GM21528 (cell line): ENCODE data around the gene WIPI1.
"Not testable (repeated sequence)": the region's sequence is repeated elsewhere in the genome, so short reads cannot be mapped to it uniquely, and the experiment has no call there.

Source experiments
- ATAC-seq: cut with Tn5 transposase; IDR thresholded peaks from one replicate; pipeline ENCODE4 v1.9.1; 2021; ENCODE audit warnings: mild to moderate bottlenecking, moderate library complexity; ENCODE audit not compliant: unreplicated experiment, low FRiP score

WIPI1 gene, protein sequence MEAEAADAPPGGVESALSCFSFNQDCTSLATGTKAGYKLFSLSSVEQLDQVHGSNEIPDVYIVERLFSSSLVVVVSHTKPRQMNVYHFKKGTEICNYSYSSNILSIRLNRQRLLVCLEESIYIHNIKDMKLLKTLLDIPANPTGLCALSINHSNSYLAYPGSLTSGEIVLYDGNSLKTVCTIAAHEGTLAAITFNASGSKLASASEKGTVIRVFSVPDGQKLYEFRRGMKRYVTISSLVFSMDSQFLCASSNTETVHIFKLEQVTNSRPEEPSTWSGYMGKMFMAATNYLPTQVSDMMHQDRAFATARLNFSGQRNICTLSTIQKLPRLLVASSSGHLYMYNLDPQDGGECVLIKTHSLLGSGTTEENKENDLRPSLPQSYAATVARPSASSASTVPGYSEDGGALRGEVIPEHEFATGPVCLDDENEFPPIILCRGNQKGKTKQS

DNA sequence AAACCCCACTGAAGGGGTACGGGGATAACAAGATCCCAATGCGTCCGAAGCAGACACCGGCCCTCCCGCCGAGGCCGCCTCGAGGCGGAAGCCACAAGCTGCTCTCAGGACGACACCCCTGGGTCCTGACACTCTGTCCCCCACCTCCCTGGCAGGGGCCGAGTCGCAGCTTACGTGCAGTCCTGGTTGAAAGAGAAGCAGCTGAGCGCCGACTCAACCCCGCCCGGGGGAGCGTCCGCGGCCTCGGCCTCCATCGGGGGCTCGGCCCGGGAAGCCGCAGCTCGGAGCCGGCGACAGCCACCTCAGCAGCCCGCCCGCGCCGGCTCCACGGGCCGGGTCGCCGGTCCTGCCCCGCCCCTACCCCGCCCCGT, at the start of gene WIPI1:
WIPI1 (minus strand) TSS at position 329 of the 371 bp plus-strand sequence; CDS start at position 254, 75 bp downstream.
- peak; percentile 38 for ATAC-seq

DNA sequence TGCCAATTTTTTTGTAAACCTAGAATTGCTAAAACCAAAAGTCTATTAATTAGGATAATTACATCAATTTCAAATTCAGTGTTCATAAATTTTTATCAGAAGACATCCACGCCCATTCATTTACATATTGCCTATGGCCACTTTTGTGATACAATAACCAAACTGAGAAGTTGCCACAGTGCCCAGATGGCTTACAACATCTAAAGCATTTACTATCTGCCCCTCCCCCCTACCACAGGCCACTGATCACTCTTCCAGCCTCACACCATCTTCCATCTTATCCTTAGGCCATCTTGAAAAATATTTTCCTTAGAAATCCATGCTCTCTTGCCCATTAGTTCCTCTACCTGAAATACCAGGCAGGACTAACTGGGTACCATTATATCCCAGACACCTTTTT, 48.7 kb upstream of the WIPI1 start:
- ATAC-seq: no peak

DNA sequence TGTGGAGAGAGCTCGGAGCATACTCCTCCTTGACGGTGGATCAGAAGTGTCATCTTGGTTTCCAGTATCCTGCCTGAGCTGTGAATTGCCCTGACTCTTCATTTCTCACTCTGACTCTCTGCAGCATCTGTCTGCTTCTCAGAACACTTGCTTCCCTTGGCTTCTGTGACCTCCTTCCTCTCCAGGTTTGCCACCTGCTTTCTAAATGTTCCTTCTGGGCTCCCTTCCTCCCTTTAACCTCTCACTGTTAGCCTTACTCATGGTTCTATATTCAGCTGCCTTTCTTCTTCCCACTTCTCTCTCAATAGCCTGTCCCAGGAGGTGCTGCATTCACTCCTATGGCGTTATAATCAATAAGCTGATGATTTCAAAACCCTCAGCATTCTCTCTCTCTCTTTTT, 43.8 kb upstream of the WIPI1 start:
- ATAC-seq: no peak

DNA sequence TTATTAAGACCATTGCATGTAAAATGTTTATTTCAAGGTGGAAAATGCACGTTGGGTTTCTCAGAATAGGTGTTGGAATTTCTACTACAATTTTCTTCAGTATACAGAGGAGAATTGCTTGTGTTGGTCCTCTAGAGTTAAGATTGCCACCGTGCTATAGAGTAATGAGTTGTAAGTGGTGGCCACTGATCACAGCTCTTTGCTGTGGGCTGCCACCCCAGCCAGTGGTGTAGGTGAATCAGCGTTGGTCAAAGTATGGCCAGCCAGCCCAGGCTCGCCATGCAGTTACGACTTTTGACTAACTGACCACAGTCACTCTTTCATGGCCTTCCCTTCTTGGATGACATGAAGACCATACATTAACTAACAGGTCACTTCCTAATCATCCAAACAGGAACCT, 42.3 kb upstream of the WIPI1 start:
- ATAC-seq: no peak

DNA sequence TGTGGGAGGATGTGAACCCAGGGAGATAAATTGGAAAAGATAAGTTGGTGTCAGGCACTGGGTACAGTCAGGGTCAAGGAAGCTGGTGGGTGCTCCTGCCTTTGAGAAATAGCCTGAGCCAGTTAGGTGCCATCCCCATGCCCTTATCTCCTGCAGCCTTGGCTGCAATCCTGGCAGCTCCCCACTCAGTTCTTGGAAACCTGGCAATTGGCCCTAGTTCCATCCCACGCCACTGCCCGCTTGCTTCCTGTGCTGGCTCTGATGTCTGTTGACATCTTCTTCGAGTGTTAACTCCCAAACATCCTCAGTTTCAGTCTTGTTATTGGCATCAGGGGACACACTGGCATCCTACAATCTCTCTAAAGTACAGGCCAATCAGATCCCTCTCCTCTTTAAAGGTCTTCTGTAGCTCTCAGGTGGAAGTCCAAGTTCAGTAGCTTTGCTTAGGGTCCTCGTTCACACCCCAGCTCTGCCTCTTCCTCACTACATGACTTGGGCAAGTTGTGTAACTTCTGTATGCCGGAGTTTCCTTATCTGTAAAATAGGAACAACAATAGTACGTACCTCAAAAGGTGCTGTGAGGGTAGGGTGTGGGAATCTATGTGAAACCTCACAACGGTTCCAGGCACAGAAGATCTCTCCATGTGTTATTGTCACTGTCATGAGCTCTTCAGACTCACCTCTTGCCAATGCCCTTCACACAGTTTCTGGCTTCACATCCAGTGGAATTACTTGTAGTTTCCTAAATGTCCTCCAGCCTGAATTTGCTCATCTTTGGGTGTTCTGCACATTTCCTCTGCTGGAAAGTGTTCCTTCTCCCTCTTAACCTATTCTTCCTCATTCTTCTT, 41.4 kb upstream of the WIPI1 start:
- ATAC-seq: peak; percentile 40

DNA sequence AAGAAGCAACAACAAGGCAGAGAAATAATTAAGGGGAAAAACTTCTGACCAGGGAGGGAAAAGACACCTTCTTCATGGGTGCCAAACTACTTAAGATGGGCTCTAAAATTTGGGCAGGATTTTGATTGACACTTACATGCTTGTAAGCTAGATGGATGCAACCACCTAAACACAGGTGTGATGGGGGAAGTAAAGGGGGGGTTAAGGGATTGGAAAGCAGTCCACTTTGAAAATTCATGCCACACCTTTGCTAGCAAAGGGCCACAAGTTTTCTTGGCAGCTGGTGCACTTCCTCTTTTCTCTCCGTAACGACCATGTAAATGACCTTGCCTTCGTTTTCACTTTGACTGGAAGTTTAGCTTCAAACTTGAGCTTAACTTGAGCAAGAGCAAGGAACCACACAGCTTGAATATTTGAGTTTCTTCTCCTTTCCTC, 40.6 kb upstream of the WIPI1 start:
- ATAC-seq: peak; percentile 94

DNA sequence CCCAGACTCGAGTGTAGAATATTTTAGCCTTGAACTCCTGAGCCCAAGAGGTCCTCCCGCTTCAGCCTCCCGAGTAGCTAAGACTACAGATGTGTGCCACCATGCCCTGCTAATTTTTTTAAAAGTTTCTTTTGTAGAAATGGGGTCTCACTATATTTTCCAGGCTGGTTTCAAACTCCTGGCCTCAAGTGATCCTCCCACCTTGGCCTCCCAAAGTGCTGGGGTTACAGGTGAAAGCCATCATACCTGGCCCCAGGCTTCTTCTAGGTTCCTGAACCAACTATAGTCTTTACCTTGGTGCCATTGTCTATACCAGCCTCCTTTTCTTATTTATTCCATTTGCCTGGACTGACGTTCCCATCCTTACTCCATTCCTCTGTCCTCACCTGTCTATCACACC, 37.8 kb upstream of the WIPI1 start:
- no peak for ATAC-seq

DNA sequence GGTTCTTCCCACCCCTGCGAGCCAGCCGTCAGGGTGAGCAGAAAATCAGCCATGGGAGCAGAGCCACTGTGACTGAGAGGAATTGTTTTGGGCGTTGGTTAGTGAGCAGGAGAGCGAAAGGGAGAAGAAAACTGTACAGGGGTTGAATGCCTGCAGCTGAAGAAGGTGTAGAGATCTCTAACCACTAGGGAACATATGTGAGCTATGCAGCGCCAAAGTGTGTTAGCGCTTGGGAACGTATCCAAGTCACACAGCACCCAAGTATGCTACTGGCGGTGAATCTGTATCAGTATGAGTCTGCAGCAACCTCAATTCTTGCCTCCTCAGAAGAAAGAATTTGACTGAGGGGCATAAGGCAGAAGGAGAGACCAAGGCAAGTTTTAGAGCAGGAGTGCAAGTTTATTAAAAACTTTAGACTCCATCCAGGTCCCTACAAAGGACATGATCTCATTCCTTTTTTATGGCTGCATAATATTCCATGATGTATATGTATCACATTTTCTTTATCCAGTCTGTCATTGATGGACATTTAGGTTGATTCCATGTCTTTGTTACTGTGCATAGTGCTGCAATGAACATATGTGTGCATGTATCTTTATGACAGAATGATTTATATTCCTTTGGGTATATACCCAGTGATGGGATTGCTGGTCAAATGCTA, 35.2 kb upstream of the WIPI1 start:
- not testable (repeated sequence) for ATAC-seq

DNA sequence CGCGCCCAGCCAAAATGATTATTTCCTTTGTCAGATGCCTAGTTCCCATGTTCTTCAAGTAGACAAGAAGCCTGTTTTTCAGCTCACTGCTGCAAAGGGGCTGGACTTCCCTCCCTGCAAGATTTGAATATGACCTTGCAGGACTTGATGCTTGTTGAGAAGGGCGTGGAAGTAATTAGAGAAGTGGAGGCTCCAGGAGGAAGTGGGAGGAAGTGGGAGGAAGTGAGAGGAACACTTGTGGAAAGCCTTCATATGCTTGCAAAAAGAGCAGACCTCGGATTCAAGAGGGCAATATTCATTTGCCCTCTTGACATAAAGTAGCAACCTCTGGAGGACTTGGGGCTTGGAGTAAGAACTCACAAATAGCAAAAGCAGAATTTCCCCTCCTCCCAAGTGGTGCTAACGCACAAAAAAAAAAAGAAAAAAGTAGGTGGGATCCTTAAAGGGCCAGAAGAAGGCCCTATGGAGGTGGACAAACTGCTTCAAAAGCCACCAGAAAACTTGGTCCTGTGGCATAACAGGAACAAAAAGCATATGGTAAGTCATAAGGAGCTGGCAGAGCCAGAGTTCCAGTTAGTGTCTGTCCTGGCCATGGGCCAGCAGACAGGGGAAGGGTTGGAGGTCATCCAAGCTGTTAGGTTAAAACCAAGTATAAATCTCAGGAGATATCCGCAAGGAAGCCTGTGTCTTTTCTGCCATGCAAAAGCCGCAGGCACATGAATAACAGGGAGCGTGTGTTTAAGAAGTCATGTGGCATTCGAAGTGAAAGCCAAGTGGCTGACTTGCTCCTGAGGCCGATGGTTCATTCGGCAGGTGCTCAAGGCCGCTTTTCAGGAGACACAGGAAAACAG, 34.3 kb upstream of the WIPI1 start:
- ATAC-seq: no peak

DNA sequence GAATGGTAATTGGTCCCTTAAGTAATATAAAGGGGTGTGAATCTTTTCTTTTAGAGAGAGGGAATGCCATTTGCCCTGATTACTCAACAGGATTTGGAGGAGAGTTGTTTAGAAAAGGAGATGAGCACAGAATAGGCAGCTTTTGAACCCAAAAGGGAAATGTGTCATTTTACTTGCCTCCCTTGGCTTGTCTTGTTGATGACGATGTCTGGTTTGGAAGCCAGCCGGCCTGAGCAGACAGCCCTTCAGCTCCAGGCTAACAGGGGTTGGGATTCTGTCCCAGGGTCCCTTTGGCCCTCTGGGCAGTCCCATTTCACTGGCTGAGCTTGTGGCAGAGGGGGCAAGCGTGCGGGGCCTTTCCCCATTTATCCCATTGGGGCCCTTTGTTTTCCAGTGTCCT, 32.6 kb upstream of the WIPI1 start:
- ATAC-seq: no peak

DNA sequence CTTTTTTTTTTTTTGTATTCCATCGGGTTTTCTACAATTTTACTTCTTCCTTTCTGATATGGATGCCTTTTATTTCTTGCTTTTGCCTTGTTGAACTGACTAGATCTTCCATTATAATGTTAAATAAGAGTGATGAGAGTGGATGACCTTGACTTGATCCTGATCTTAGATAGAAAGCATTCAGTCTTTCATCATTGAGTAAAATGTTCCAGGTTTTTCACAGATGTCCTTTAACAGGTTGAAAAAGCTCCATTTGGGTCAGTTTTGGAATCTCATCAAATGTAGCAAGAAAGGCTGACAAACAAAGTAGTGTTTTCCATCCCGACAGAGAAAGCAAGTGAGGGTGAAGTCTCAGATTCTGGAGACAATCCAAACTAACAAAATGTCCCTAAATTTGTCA, 27.2 kb upstream of the WIPI1 start:
- ATAC-seq: no peak

DNA sequence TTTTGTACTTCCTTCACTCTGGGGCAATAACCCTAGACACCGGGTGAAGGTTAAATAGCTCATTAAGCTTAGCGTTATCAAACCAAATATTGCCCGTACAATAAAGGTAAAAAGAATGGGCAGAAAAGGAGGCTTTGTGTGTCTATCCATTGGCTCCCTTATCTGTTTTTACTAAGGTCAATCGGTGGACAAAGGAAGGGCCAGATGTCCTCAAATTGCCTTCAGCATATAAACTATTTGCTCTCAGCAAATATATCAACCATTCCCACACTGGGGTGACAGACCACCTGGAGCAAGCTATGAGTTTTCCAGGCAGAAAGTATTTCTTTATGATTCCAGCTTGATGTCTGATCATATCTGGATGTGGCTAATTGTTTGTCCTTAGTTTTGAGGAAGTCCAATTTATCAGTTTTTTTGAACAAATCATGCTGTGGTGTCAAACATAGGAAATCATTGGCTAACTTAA, 25.3 kb upstream of the WIPI1 start:
- ATAC-seq: no peak

DNA sequence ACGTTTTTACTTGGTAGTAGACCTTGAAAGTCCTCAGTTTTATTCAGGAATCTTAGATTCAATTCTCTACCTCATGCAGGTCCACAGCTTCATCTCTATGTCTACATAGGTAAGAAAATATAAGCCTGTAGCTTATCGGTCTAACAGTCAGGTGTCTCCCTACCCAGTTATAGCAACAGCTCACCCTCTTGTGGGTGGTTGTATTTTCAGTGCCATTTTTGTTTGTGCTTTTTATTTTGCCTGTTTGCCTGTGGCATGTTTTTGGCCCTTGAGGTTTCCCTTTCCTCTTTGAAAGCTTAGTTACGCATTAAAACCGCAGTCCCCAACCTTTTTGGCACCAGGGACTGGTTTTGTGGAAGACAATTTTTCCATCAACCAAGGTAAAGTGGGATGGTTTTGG, 23.6 kb upstream of the WIPI1 start:
- ATAC-seq: no peak

DNA sequence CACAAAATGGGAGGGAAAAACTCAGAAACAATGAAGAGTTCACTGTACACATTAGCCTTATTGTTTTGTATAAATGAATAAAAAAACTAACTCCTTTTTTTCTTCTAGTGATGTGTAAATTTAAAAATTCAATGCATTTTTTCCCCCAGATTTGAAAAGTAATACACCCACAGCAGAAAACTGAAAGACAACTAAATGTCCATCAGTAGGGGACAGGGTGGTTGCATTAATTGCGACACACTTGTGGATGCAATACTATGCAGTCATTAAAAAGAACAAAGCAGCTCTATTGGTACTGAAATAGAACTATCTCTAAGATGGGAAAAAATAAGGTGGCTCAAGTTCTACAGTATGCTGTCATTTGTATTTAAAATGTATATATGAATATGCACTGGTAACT, 13.7 kb upstream of the WIPI1 start:
- ATAC-seq: no peak

DNA sequence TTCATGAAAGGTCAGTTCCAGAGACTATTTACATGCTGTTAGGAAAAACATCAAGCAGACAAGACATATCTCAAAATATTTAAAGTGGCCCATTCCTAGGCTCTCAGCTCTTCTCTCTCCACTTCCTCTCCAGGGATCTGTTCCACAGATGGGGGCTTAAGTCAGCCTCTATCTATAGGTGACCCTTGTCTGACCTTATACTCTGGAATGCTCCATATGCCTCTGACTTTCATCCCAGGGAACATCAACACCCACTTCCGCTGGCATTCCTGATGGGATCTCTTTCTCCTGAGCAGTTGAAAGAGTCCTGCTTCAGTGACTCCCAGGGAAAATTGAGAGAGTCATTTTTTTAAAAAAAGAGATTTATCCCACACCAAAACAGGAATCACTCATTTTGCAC, 11.5 kb upstream of the WIPI1 start:
- ATAC-seq: no peak

DNA sequence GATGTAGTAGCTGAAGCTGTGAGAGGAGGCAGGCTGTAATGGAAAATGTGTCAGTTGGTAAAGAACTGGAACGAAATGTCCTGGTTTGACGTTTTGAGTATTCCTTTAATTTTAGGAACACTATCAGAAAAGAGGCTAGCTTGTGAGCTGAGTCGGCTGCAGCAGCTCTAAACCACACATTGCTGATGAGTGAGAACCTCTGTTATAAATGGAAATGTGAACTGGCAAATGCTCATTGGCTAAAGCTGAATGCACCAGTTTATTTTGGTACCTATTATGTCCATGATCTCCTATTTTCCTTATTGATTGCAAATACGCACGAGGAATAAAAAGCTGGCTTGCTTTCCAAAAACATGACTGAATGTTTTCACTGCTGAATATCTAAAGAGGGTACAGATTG, 11.0 kb upstream of the WIPI1 start:
- ATAC-seq: no peak

DNA sequence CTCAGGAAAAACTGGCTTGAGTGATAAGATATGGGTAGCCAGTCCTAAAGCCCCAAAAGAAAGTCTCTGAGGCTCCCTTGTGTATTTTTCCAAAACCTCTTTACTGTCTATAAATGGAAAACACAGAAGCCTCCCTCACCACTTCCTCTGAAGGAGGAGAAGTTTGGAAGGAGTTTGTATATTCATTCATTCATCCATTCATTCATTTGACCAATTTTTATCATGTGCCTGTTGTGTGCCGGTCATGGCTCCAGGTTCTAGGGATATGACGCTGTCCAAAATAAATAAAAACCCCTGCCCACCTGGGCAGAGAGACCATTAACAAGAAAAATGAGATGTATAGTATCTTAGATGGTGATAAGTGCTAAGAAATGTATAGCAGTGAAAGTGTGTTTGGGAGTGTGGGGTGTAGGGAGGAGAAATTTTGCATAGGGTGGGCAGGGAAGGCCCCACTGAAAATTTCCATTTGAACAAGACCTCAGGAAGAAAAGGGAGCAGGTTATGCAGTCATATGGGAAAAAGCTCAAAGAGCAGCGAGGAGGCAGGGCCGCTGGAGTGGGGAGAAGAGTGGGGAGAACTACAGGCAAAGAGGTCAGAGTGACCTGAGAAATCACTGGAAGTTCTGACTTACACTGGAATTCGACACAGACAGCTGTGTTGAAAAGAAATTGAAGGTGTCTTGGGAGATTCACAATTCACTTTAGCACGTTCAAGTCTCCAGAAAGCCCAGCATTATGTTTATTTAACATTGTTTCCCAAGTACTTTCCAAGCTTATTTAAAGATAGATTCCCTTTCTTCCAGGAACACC, 6.1 kb upstream of the WIPI1 start:
- ATAC-seq: no peak

DNA sequence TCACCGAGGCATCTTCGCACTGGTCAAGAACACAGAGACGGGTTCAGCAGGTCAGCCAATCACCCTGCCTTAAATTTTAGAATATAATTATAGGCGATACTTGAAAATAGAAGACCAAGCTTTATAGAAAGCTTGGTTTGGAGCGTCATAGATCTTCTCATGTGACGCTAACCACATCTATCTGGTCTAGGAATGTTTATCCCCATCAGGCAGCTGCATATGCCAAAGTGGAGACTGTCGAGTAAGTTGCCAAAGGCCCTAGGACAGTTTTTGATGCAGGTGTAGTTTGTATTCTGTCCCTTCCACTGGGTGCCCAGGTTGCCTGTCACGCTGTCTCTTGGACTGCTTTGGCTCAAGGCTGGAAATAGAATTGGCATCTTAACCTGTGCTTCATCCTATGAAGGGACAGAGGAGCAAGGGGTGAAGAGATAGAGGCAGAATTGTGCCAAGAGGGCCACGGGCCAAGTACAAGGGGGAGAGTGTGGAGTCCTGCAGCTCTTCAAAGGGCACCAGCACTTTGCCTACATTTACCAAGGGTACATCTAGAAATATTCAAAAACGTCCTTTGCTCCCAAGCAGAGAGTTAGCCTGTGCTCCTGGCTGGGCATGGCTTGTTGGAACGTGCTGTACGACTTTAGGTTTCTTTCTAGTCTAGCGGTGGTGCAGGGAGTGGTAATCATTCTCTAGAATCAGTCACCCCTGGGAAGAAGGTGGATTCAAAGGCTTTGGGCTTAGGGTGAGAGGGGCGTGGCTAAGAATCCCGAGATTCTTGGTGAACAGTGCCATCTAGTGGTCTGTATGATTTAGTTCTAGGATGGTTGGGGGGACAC, 5.3 kb upstream of the WIPI1 start:
- peak; percentile 33 for ATAC-seq
